Vagina (tissue), 2 donors: ENCODE measurements around the gene IGF1. TPM values are rescaled to one million over a fixed set of nuclear protein-coding genes. Genes with fewer than 3 reads are reported as not detected.
A peak's percentile ranks its signal among the peaks of the same experiment; 100 is the strongest.

Experiments
- DNase-seq, 2 donors: peaks; one replicate each; pipeline ENCODE4 v3.0.0-alpha.2; 2017; ENCODE audit errors: extremely low spot score in 2 of 2
- H3K27ac ChIP-seq: fragments of 200-600 bp; sonication (generic); one replicate; pipeline ENCODE4 v1.5.1; 2019
- H3K27me3 ChIP-seq: fragments of 200-600 bp; sonication (generic); one replicate; pipeline ENCODE4 v1.5.1; 2019
- H3K36me3 ChIP-seq, 2 donors: fragments of 200-600 bp; sonication (generic); one replicate each; pipeline ENCODE4 v1.5.1; 2017 to 2019
- H3K4me1 ChIP-seq: fragments of 200-600 bp; sonication (generic); one replicate; pipeline ENCODE4 v1.5.1; 2019
- H3K4me3 ChIP-seq, 2 donors: fragments of 200-600 bp; sonication (generic); 1 replicate in 1 of 2; 2 replicates in 1 of 2; pipeline ENCODE4 v1.5.1; 2016 to 2019
- H3K9me3 ChIP-seq: fragments of 200-600 bp; sonication (generic); one replicate; pipeline ENCODE4 v1.5.1; 2019
- POLR2A ChIP-seq, 2 donors: fragments of 450-650 bp; IDR thresholded peaks; one replicate each; pipeline ENCODE4 v1.6.1; 2017; ENCODE audit warnings: antibody characterized with exemption in 2 of 2, mild to moderate bottlenecking in 2 of 2, moderate library complexity in 2 of 2
- POLR2AphosphoS5 ChIP-seq, 2 donors: sonication (generic); formaldehyde crosslinking; IDR thresholded peaks; one replicate each; pipeline ENCODE4 v1.9.0; 2017; ENCODE audit warnings: antibody characterized with exemption in 2 of 2, mild to moderate bottlenecking in 2 of 2, low read depth in 1 of 2; ENCODE audit not compliant: insufficient read depth in 1 of 2
- intact Hi-C: fragments of 100-400 bp; cut with DNase I; formaldehyde crosslinking; loops from one replicate; pipeline ENCODE4 v1.15.1; 2023
- total RNA-seq: library from RNA; depleted of rRNA; stranded (reverse); fragments of >200 nt; gene quantifications from one replicate; pipeline ENCODE4 v1.2.3, GENCODE V29; 2016
- TF ChIP-seq, protein P1 (sequence below), 3 experiments: fragments of 450-650 bp in 2 of 3; fragments of 200-600 bp in 1 of 3; sonication (generic) in 1 of 3; IDR thresholded peaks; one replicate each; pipeline ENCODE4 v1.5.1; 2017 to 2019; ENCODE audit warnings: antibody characterized with exemption in 3 of 3, mild to moderate bottlenecking in 2 of 3, moderate library complexity in 2 of 3

Gene IGF1
- total RNA-seq, 1 donor from 2014 or later, result 68.0 TPM

DNA sequence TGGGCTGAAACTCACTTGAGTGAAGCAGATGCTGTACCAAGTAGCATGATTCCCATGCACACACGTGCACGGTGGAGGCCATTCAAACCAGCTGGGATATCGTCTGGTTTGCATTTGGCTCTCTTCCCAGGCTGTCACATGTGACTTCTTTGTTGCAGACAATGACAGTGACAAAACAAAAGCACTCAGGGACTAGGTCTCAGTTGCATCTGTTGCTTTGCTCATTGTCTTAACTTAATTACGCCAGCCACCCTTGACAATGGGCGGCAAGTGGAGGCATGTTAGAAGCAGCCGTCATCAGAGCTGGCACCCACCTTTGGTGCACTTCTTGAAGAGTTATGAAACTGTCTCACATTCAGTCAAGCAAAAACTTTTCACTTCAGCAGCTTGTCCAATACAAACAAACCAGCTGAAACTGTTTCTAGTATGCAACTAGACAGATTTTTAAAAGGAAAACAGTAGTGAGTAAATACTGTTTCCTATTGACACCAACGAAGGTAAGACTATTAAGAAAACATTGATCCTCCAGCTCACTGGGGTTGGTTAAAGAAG, 74.3 kb downstream of the IGF1 start:
- DNase-seq, result no peak
- Histone ChIP-seq H3K27me3 (no peaks in the 10 kb centered on the region), H3K4me1 (peaks cover 27% of the 10 kb centered on the region), H3K36me3 (no peaks in the 10 kb centered on the region), H3K9me3 (no peaks in the 10 kb centered on the region), H3K4me3 (no peak overlapping the region), H3K27ac (no peak overlapping the region)
- intact Hi-C loops, result no loop called here
- TF ChIP-seq, protein P1, sequence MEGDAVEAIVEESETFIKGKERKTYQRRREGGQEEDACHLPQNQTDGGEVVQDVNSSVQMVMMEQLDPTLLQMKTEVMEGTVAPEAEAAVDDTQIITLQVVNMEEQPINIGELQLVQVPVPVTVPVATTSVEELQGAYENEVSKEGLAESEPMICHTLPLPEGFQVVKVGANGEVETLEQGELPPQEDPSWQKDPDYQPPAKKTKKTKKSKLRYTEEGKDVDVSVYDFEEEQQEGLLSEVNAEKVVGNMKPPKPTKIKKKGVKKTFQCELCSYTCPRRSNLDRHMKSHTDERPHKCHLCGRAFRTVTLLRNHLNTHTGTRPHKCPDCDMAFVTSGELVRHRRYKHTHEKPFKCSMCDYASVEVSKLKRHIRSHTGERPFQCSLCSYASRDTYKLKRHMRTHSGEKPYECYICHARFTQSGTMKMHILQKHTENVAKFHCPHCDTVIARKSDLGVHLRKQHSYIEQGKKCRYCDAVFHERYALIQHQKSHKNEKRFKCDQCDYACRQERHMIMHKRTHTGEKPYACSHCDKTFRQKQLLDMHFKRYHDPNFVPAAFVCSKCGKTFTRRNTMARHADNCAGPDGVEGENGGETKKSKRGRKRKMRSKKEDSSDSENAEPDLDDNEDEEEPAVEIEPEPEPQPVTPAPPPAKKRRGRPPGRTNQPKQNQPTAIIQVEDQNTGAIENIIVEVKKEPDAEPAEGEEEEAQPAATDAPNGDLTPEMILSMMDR (IDR thresholded peaks at IDR 0.05), result no peak
- peak in 1 of 2 donors; percentile 29 for TF ChIP-seq POLR2AphosphoS5 (IDR thresholded peaks at IDR 0.05; ENCODE audit: insufficient read depth in 1 of 2, low read depth in 1 of 2)
- TF ChIP-seq POLR2A (IDR thresholded peaks at IDR 0.05), result no peak

DNA sequence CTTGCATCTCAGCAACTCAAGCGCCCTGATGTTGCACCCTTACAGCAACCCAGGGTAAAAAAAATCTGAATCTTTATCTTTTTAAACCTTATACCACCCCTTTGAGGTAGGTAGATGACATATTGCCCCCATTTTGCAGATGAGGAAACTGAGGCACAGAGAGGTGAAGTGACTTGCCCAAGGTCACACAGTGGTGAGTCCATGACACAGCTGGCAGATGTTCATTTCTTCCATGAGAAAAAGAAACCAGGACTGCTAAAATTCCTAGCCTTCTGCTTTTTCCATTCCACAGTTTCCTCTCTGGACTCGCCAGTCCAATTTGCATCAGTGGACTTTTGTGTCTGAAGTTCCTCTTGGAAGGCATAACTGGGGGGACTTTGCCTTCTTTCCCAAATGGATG, 79.3 kb downstream of the IGF1 start:
- no peak for TF ChIP-seq POLR2A (IDR thresholded peaks at IDR 0.05)
- TF ChIP-seq, protein P1 (IDR thresholded peaks at IDR 0.05), result no peak
- TF ChIP-seq POLR2AphosphoS5 (IDR thresholded peaks at IDR 0.05; ENCODE audit: insufficient read depth in 1 of 2, low read depth in 1 of 2), result no peak
- Histone ChIP-seq H3K4me1 (peaks cover 4% of the 10 kb centered on the region), H3K27me3 (no peaks in the 10 kb centered on the region), H3K4me3 (no peak overlapping the region), H3K27ac (no peak overlapping the region), H3K36me3 (no peaks in the 10 kb centered on the region), H3K9me3 (no peaks in the 10 kb centered on the region)
- intact Hi-C loops, result no loop called here
- no peak for DNase-seq

DNA sequence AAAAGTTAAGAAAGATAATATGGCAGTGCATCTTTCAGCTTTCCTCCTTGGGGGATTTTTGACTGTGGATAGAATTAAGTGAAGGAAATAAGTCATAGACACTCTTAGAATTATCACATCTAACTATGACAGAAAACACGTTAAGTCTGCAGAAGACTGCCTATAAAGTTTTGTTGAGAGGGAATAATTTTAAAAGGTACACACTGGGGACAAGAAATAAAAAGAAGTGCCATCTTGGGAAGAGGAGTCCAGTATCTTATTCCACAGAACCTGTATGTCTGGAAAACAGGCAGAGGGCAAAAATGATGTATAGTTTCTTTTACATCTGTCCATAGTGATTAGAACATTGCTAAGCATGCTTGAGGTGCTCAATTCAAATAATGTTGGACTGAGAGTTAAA, 80.7 kb downstream of the IGF1 start:
- intact Hi-C loops, result no loop called here
- TF ChIP-seq, protein P1 (IDR thresholded peaks at IDR 0.05), result no peak
- TF ChIP-seq POLR2AphosphoS5 (IDR thresholded peaks at IDR 0.05; ENCODE audit: insufficient read depth in 1 of 2, low read depth in 1 of 2), result no peak
- no peak for TF ChIP-seq POLR2A (IDR thresholded peaks at IDR 0.05)
- DNase-seq, result no peak

DNA sequence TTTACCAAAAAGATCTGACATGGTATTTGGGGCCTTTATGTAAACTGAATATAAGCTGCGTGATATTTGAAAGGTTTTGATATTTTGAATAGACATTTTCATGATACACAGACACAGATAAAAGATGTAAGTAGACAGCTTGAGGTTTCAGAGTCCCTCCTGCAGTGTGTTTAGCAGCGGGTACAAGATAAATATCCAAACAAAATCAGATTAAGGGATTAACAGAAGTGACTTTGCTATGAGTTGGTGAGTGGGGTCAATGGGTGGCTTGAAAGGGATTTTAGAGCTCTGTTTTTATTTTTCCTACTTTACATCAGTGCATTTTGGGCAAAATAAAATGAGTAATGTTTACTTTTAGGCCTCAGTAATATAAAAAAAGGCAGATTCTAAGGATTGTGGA, 84.1 kb downstream of the IGF1 start:
- TF ChIP-seq POLR2A (IDR thresholded peaks at IDR 0.05) (no peak), POLR2AphosphoS5 (IDR thresholded peaks at IDR 0.05; ENCODE audit: insufficient read depth in 1 of 2, low read depth in 1 of 2) (no peak)
- TF ChIP-seq, protein P1 (IDR thresholded peaks at IDR 0.05), result no peak
- no peaks in the 10 kb centered on the region for H3K4me1 ChIP-seq
- intact Hi-C loops, result no loop called here

More for the DNA sequence above, 80.7 kb downstream of the IGF1 start:
- Histone ChIP-seq H3K27me3 (no peaks in the 10 kb centered on the region), H3K9me3 (no peaks in the 10 kb centered on the region), H3K4me1 (no peaks in the 10 kb centered on the region), H3K4me3 (no peak overlapping the region), H3K36me3 (no peaks in the 10 kb centered on the region), H3K27ac (no peak overlapping the region)

DNA sequence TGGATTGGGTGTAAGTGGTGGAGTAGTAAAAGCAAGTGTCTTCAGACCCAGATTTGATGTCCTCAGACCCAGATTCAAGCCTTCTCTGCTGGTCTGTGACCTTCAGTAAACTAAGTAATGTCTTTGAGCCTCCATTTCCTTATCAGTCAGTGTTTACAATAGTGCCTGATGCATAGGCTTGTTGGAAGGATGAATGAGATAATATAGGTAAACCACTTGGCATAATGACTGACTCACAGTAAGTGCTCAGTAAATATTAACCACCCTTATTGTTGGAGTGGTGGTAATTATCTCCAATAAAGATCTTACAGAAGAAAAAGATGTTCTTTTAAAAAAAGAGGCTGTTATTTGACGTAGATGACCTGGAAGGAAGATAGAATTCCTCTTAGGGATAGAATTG, 86.2 kb downstream of the IGF1 start:
- Histone ChIP-seq H3K27ac (no peak overlapping the region), H3K4me1 (no peaks in the 10 kb centered on the region), H3K36me3 (no peaks in the 10 kb centered on the region), H3K4me3 (no peak overlapping the region), H3K27me3 (no peaks in the 10 kb centered on the region), H3K9me3 (no peaks in the 10 kb centered on the region)
- DNase-seq, result no peak
- intact Hi-C loops, result no loop called here
- TF ChIP-seq POLR2AphosphoS5 (IDR thresholded peaks at IDR 0.05; ENCODE audit: insufficient read depth in 1 of 2, low read depth in 1 of 2) (no peak), POLR2A (IDR thresholded peaks at IDR 0.05) (no peak)
- TF ChIP-seq, protein P1 (IDR thresholded peaks at IDR 0.05), result no peak

More for the DNA sequence above, 84.1 kb downstream of the IGF1 start:
- no peaks in the 10 kb centered on the region for H3K27me3 ChIP-seq
- H3K36me3 ChIP-seq, result no peaks in the 10 kb centered on the region
- no peak overlapping the region for H3K27ac ChIP-seq
- H3K4me3 ChIP-seq, result no peak overlapping the region
- no peaks in the 10 kb centered on the region for H3K9me3 ChIP-seq
- no peak for DNase-seq
